Pancreas (tissue), 10 donors: ENCODE data around the gene GJC1. TPM values are rescaled to one million over a fixed set of nuclear protein-coding genes. Genes with fewer than 3 reads are reported as not detected.
"Not testable (repeated sequence)": the region's sequence is repeated elsewhere in the genome, so short reads cannot be mapped to it uniquely, and the experiment has no call there.

Source experiments
- ATAC-seq, 4 donors: fragments of 200-7000 bp; cut with Tn5 transposase; one replicate each; pipeline versions ENCODE4 v1.8.0 to v1.9.1; 2020; ENCODE audit warnings: mild to moderate bottlenecking in 4 of 4, moderate library complexity in 4 of 4
- DNase-seq, 6 donors: peaks; one replicate each; pipeline ENCODE4 v3.0.0-alpha.2; 2020
- FAIRE-seq: peaks from 2 replicates; lab custom pipeline; 2012; peaks lifted over from hg19 to GRCh38; lab: Jason Lieb, UNC
- H3K27ac ChIP-seq, 4 donors: fragments of 200-600 bp; sonication (generic); 1 replicate in 3 of 4; 2 replicates in 1 of 4; pipeline versions ENCODE4 v1.5.0 to v1.8.0; 2020
- H3K27me3 ChIP-seq, 4 donors: fragments of 200-600 bp; one replicate each; pipeline ENCODE4 v1.8.0; 2021
- H3K36me3 ChIP-seq, 3 donors: fragments of 200-600 bp; sonication (generic) in 1 of 3; one replicate each; pipeline versions ENCODE4 v1.5.0 to v1.8.0; 2020 to 2021
- H3K4me1 ChIP-seq, 3 donors: fragments of 200-600 bp; one replicate each; pipeline ENCODE4 v1.8.0; 2021
- H3K4me3 ChIP-seq, 4 donors: fragments of 200-600 bp; sonication (generic) in 2 of 4; one replicate each; pipeline versions ENCODE4 v1.5.0 to v1.8.0; 2020 to 2021
- H3K9me3 ChIP-seq, 4 donors: fragments of 200-600 bp; one replicate each; pipeline ENCODE4 v1.8.0; 2021
- CTCF ChIP-seq, 4 donors: fragments of 200-600 bp; sonication (generic) in 3 of 4; IDR thresholded peaks; one replicate each; pipeline versions ENCODE4 v1.5.0 to v1.8.0; 2021; ENCODE audit warnings: antibody characterized with exemption in 4 of 4
- WGBS, 2 donors: extraction: QIAGEN DNeasy Blood & Tissue Kit; methylation state at CpG; one replicate each; pipeline ENCODE4 v1.1.7; 2013; 5-methylcytosine and 5-hydroxymethylcytosine counted together
- intact Hi-C, 3 donors: fragments of 100-400 bp; cut with DNase I; formaldehyde crosslinking; loops; one replicate each; pipeline versions ENCODE4 v1.11.1 to v1.14.2; 2022
- polyA plus RNA-seq, 2 donors: library from polyadenylated mRNA; stranded (reverse); fragments of 200-250 nt; gene quantifications; one replicate each; pipeline ENCODE4 v1.2.3, GENCODE V29; 2013
- total RNA-seq, 6 donors: library from RNA; stranded (reverse); fragmentation: NEBNext Ultra II Directional in 4 of 6; extraction: Animal tissue kit (Norgen Biotek cat#: 25700) in 4 of 6; gene quantifications; one replicate each; pipeline versions ENCODE4 v1.2.1 to v1.2.4, GENCODE V29; 2021 to 2023
- donor health status: healthy with polysubstance abuse.
- donor health status: DM: no; HTN: no; CAD: no; lungs with moderate emphysema.
- donor health status: DM: no; HTN: no; CAD: no.
- donor health status: control.
- donor health status: control.
- donor health status: Bipolar disorder and iron deficiency.
- donor health status: DM: yes; HTN: yes; CAD: no.
- donor health status: DM: no; HTN: no; CAD: no.
- donor health status: DM: no; HTN: no; CAD: no.
- donor health status: DM: yes; HTN: yes; CAD: no.

GJC1 gene
- total and polyA plus RNA-seq, 8 donors: 0.58 to 3.1 (median 1.1) TPM

- FAIRE-seq (peak; percentile 64), DNase-seq (no peak), ATAC-seq (peak in 2 of 4 donors; percentile 62 to 68)
- WGBS, 2 donors: 18 to 29% methylated on average over 7 of the region's 7 CpGs
- no peak overlapping the region for H3K27ac ChIP-seq
- H3K4me1 ChIP-seq: no peaks in the 10 kb centered on the region
- peaks cover 0 to 16% (median 0%) of the 10 kb centered on the region in 4 donors for H3K27me3 ChIP-seq
- no peak for TF ChIP-seq CTCF (IDR thresholded peaks at IDR 0.05)
- no peaks in the 10 kb centered on the region for H3K9me3 ChIP-seq
- no peaks in the 10 kb centered on the region for H3K36me3 ChIP-seq
- intact Hi-C loops: no loop called here
- H3K4me3 ChIP-seq: no peak overlapping the region
Measured at GRCh38 chr17:44820631-44821212, 9.4 kb downstream of the GJC1 start.

DNA sequence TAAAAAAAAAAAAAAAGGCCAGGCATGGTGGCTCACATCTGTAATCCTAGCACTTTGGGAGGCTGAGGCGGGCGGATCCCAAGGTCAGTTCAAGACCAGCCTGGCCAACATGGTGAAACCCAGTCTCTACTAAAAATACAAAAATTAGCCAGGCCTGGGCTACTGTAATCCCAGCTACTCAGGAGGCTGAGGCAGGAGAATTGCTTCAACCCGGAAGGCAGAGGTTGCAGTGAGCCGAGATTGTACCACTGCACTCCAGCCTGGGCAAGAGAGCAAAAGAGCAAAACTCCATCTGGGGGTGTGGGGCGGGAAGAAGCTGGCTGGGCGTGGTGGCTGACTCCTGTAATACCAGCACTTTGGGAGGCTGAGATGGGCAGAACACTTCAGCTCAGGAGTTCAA, 11.6 kb downstream of the GJC1 start:
- H3K9me3 ChIP-seq, H3K27me3 ChIP-seq, H3K4me1 ChIP-seq, ATAC-seq, H3K27ac ChIP-seq, H3K36me3 ChIP-seq, FAIRE-seq, DNase-seq, intact Hi-C loops, H3K4me3 ChIP-seq: not testable (repeated sequence)
- 76 to 87% methylated on average over 6 of the region's 6 CpGs for WGBS, 2 donors

DNA sequence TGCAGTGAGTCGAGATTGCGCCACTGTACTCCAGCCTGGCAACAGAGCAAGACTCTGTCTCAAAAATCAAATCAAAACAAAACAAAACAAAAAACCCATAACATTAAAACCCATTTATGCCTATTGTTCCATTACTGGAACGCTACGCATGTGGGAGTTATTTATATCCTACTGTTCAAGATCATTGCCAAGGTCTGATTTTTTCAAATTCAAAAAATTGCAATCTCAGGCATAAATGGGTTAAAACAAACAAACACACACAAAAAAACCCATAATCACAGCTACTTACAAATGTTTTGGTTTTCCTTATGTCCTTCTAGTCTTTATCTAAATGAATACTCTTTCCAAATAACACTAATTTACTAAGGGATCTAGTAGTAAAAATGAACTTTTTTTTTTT, 17.8 kb downstream of the GJC1 start:
- no peak for ATAC-seq
- Histone ChIP-seq H3K36me3 (no peaks in the 10 kb centered on the region), H3K4me3 (no peak overlapping the region), H3K27me3 (no peaks in the 10 kb centered on the region), H3K9me3 (no peaks in the 10 kb centered on the region), H3K4me1 (no peaks in the 10 kb centered on the region), H3K27ac (no peak overlapping the region)
- intact Hi-C loops: no loop called here
- WGBS, 2 donors: 77 to 91% methylated on average over 4 of the region's 4 CpGs
- no peak for DNase-seq
- TF ChIP-seq CTCF (IDR thresholded peaks at IDR 0.05): no peak
- no peak for FAIRE-seq

DNA sequence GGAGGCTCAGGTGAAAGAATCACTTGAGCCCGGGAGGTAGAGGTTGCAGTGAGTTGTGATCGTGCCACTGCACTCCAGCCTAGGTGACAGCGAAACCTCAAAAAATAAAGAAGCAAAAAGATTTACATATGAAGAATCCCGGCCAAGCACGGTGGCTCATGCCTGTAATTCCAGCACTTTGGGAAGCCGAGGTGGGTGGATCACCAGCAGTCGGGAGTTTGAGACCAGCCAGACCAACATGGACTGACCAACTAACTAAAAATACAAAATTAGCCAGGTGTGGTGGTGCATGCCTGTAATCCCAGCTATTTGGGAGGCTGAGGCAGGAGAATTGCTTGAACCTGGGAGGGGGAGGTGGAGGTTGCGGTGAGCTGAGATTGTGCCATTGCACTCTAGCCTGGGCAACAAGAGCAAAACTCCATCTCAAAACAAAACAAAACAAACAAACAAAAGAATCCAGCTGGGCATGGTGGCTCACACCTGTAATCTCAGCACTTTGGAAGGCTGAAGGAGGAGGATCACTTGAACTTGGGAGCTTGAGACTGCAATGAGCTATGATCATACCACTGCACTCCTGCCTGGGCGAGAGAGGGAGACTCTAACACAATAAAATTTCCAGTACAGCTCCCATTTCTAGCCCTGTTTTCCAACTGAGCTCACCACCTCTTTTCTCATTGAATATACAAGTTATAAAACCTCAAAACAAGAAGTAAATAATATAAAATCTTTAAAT, 21.3 kb downstream of the GJC1 start:
- H3K27me3 ChIP-seq, DNase-seq, FAIRE-seq, H3K9me3 ChIP-seq, H3K36me3 ChIP-seq, H3K27ac ChIP-seq, ATAC-seq, H3K4me1 ChIP-seq, intact Hi-C loops, H3K4me3 ChIP-seq: not testable (repeated sequence)
- 83 to 90% methylated on average over 9 of the region's 9 CpGs for WGBS, 2 donors

DNA sequence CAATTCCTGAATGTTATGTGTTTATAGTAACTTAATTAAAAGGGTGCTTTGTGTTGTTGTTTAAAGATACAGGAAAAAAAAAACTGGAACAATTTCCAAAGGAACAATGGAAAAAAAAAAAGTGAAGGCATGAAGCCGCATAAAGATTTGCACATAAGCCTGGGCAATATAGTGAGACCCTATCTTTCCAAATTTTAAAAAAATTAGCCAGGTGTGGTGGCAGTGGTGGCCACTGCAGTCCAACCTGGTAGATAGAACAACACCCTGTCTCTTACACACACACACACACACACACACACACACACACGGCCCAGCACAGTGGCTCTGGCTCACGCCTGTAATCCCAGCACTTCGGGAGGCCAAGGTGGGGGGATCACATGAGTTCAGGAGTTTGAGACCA, 21.9 kb downstream of the GJC1 start:
- Histone ChIP-seq H3K4me3 (no peak overlapping the region), H3K36me3 (no peaks in the 10 kb centered on the region), H3K27me3 (no peaks in the 10 kb centered on the region), H3K9me3 (no peaks in the 10 kb centered on the region), H3K27ac (no peak overlapping the region), H3K4me1 (no peaks in the 10 kb centered on the region)
- ATAC-seq: no peak
- 84 to 86% methylated on average over 4 of the region's 4 CpGs for WGBS, 2 donors
- no peak for DNase-seq
- intact Hi-C loops: no loop called here
- FAIRE-seq: no peak
- no peak for TF ChIP-seq CTCF (IDR thresholded peaks at IDR 0.05)

DNA sequence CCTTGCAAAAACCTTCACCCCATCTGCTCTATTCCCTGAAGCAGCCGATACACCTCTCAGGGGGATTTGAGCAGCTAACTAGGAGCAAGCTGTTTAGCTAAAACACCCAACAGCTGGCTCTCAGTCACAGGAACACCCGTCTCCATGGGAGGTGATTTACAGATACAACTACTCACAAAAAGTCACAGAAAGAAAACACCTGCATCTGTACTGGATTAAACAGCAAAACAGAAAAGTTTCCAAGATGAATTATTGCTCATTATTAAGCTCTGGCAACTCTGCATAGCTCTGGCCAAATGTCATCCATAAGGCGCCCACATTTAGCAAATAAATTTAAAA, 22.3 kb downstream of the GJC1 start:
- FAIRE-seq: no peak
- intact Hi-C loops: no loop called here
- Histone ChIP-seq H3K4me1 (no peaks in the 10 kb centered on the region), H3K27ac (no peak overlapping the region), H3K36me3 (no peaks in the 10 kb centered on the region), H3K27me3 (no peaks in the 10 kb centered on the region), H3K4me3 (no peak overlapping the region), H3K9me3 (no peaks in the 10 kb centered on the region)
- 51 to 53% methylated on average over 3 of the region's 3 CpGs for WGBS, 2 donors
- DNase-seq: no peak
- no peak for ATAC-seq
- no peak for TF ChIP-seq CTCF (IDR thresholded peaks at IDR 0.05)
